ENCODE measurements around the gene TPT1.
A peak's percentile ranks its signal among the peaks of the same experiment; 100 is the strongest.

The TPT1 gene

DNA sequence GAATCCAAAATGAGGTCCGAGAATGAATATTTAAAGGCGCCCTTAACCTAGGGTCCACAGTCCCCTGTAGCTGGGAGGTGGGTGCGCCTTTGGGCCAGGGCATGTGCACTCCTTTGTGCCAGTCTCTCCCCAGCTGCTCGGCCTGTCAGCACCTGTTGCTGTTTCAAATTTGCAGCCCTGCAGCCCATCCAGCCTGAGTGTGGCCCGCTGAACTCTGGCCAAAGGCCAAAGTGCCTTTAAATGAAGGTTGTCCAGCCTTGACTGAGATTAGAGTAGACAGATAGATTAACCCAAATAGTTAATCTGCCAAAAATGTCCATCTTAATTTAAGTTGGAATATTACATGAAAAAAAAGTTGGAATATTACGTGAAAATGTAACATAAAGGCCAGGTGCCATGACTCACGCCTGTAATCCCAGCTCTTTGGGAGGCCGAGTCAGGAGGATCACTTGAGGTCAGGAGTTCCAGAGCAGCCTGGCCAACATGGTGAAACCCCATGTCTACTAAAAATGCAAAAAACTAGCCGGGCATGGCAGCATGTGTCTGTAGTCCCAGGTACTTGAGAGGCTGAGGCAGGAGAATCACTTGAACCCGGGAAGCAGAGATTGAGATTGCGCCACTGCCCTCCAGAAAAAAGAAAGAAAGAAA is 25.3 kb downstream of the TPT1 start:
- Mint-ChIP-seq H3K27me3 (ENCODE audit: low read depth, poor library complexity) (peaks cover 17% of the 10 kb centered on the region), H3K27ac (no peak overlapping the region), H3K36me3 (ENCODE audit: low read depth) (no peaks in the 10 kb centered on the region), H3K4me3 (no peak overlapping the region), H3K9me3 (no peaks in the 10 kb centered on the region), H3K4me1 (peaks cover 31% of the 10 kb centered on the region)
- no peak for DNase-seq
- TF ChIP-seq, protein P1, sequence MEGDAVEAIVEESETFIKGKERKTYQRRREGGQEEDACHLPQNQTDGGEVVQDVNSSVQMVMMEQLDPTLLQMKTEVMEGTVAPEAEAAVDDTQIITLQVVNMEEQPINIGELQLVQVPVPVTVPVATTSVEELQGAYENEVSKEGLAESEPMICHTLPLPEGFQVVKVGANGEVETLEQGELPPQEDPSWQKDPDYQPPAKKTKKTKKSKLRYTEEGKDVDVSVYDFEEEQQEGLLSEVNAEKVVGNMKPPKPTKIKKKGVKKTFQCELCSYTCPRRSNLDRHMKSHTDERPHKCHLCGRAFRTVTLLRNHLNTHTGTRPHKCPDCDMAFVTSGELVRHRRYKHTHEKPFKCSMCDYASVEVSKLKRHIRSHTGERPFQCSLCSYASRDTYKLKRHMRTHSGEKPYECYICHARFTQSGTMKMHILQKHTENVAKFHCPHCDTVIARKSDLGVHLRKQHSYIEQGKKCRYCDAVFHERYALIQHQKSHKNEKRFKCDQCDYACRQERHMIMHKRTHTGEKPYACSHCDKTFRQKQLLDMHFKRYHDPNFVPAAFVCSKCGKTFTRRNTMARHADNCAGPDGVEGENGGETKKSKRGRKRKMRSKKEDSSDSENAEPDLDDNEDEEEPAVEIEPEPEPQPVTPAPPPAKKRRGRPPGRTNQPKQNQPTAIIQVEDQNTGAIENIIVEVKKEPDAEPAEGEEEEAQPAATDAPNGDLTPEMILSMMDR (IDR thresholded peaks at IDR 0.05) = no peak

DNA sequence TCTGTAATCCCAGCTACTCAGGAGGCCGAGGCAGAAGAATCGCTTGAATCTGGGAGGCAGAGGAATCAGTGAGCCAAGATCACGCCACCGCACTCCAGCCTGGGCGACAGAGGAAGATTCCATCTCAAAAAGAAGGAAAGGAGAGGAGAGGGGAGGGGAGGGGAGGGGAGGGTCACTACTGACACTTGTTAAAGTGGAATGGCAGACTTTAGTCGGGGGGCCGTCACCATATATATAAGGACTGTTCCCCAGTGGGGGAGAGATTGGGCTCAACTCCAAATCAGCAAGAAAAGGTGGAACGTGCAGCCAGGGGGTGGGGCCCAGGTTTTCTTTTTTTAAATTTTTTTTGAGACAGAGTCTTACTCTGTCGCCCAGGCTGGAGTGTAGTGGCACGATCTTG is 26.2 kb downstream of the TPT1 start:
- peaks cover 17% of the 10 kb centered on the region for H3K27me3 Mint-ChIP-seq (ENCODE audit: low read depth, poor library complexity)
- TF ChIP-seq, protein P1 (IDR thresholded peaks at IDR 0.05) = no peak
- no peaks in the 10 kb centered on the region for H3K36me3 Mint-ChIP-seq (ENCODE audit: low read depth)
- H3K4me1 Mint-ChIP-seq = peaks cover 34% of the 10 kb centered on the region
- H3K27ac Mint-ChIP-seq = no peak overlapping the region
- no peak overlapping the region for H3K4me3 Mint-ChIP-seq
- DNase-seq = no peak
- no peaks in the 10 kb centered on the region for H3K9me3 Mint-ChIP-seq

DNA sequence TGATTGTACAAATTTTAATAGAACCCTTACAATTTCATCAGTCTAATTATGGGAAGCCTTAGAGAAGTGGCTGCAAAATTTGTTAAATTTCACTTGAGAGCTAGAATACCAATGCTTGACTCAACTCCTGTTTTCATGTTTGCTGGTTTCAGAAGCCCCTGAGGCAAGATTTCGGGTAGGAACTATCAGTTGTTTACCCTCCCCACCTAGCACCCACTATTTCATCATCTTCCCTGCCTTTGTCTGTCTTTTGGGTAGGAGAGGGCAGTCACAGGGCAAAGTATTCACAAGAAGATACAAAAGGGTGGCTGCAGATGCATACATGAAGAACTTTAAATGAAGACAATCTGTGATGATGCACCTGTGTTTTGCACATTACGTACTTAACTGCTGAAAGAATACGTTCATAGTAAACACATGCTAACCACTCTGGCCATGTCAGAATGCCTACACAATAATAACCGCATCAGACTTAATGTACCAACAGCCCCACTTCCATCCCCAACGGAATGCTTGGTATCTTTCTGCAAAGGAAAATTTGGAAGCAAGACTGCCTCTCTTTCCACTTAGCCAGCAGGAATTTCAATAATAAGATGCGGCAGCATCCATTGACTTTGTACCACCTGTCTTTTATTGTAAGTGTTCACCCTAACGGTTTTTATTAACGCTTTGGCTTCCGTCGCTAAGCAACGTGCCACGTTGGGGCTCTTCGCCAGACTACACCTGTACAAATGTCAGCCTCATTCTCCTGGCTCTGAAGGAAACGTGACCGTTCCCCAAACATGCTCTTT is 30.4 kb downstream of the TPT1 start:
- H3K27me3 Mint-ChIP-seq (ENCODE audit: low read depth, poor library complexity) = peaks cover 17% of the 10 kb centered on the region
- peaks cover 26% of the 10 kb centered on the region for H3K4me1 Mint-ChIP-seq
- H3K9me3 Mint-ChIP-seq = no peaks in the 10 kb centered on the region
- H3K4me3 Mint-ChIP-seq = peak overlapping the region; percentile 91
- DNase-seq = no peak
- TF ChIP-seq, protein P1 (IDR thresholded peaks at IDR 0.05) = no peak
- H3K36me3 Mint-ChIP-seq (ENCODE audit: low read depth) = no peaks in the 10 kb centered on the region
- H3K27ac Mint-ChIP-seq = no peak overlapping the region

DNA sequence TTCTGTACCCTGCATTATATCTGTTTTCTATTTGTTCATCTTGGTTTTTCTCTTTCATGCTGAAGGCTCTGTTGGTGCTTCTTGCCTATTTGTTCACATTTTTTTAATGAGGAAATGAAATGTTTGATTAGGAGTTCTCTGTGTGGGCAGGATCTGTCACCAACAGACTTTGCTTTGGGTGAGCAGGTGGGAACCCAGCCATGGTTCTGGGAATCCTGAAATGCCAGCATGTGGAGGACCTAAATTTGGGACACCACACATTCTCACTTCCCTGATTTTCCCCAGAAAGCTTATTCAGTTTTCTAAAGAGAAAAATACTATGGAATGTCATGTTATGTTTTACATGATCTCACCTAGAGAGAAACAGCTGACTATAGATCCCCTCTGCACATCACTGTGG is 34.0 kb downstream of the TPT1 start:
- TF ChIP-seq, protein P1 (IDR thresholded peaks at IDR 0.05) = no peak
- Mint-ChIP-seq H3K4me3 (no peak overlapping the region), H3K36me3 (ENCODE audit: low read depth) (no peaks in the 10 kb centered on the region), H3K9me3 (no peaks in the 10 kb centered on the region), H3K27me3 (ENCODE audit: low read depth, poor library complexity) (peaks cover 8% of the 10 kb centered on the region), H3K4me1 (peaks cover 29% of the 10 kb centered on the region), H3K27ac (no peak overlapping the region)
- DNase-seq = no peak

DNA sequence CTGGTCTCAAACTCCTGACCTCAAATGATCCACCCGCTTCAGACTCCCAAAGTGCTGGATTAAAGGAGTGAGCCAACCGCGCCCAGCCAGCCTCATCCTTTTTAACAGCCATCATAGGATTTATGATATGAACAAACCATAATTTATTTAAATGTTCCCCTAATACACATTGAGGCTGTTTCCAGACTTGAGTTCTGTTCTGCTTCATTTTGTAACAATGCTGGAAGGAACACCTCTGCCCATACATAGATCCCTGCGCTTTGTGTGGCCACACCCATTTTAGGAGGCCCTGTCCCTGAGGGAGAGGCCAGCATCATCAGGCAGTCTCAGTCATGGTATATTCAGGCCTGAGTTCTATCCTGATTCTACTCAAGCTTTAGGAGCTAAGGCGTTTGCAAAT is 35.9 kb downstream of the TPT1 start:
- H3K36me3 Mint-ChIP-seq (ENCODE audit: low read depth) = no peaks in the 10 kb centered on the region
- peaks cover 3% of the 10 kb centered on the region for H3K27me3 Mint-ChIP-seq (ENCODE audit: low read depth, poor library complexity)
- H3K4me3 Mint-ChIP-seq = no peak overlapping the region
- TF ChIP-seq, protein P1 (IDR thresholded peaks at IDR 0.05) = no peak
- H3K4me1 Mint-ChIP-seq = peaks cover 28% of the 10 kb centered on the region
- no peak overlapping the region for H3K27ac Mint-ChIP-seq
- H3K9me3 Mint-ChIP-seq = no peaks in the 10 kb centered on the region
- DNase-seq = no peak

Measured in nephron progenitor cell (in vitro differentiated cells).